Ovary (tissue), 9 donors: ENCODE results near the gene DNAJC12. TPM values are rescaled to one million over a fixed set of nuclear protein-coding genes. Genes with fewer than 3 reads are reported as not detected.
"Not testable (repeated sequence)": the region's sequence is repeated elsewhere in the genome, so short reads cannot be mapped to it uniquely, and the experiment has no call there.

ENCODE experiments used
- DNase-seq, 5 donors: peaks; one replicate each; pipeline ENCODE4 v3.0.0-alpha.2; 2019 to 2020
- H3K27ac ChIP-seq, 2 donors: fragments of 200-600 bp; one replicate each; pipeline versions ENCODE4 v1.5.1 to v1.8.0; 2019 to 2022
- H3K27me3 ChIP-seq: fragments of 200-600 bp; one replicate; pipeline ENCODE4 v1.8.0; 2022
- H3K36me3 ChIP-seq: fragments of 200-600 bp; sonication (generic); one replicate; pipeline ENCODE4 v1.5.1; 2019
- H3K4me1 ChIP-seq: one replicate; pipeline ENCODE4 v1.8.1; 2013; ENCODE audit warnings: mild to moderate bottlenecking, moderate library complexity; ENCODE audit not compliant: insufficient read depth
- H3K4me3 ChIP-seq: fragments of 200-600 bp; sonication (generic); one replicate; pipeline ENCODE4 v1.5.1; 2017
- H3K9me3 ChIP-seq, 2 donors: fragments of 200-600 bp in 1 of 2; sonication (generic) in 1 of 2; one replicate each; pipeline versions ENCODE4 v1.5.1 to v1.8.1; 2013 to 2019; ENCODE audit warnings: mild to moderate bottlenecking in 1 of 2, moderate library complexity in 1 of 2
- CTCF ChIP-seq, 3 donors: fragments of 450-650 bp in 2 of 3; fragments of 200-600 bp in 1 of 3; IDR thresholded peaks; one replicate each; pipeline versions ENCODE4 v1.5.1 to v1.8.0; 2016 to 2022; ENCODE audit warnings: antibody characterized with exemption in 3 of 3, mild to moderate bottlenecking in 1 of 3
- EP300 ChIP-seq: sonication (generic); formaldehyde crosslinking; IDR thresholded peaks from one replicate; pipeline ENCODE4 v1.6.1; 2017; ENCODE audit warnings: antibody characterized with exemption
- POLR2A ChIP-seq: fragments of 450-650 bp; IDR thresholded peaks from one replicate; pipeline ENCODE4 v1.6.1; 2017; ENCODE audit warnings: antibody characterized with exemption, mild to moderate bottlenecking, moderate library complexity
- WGBS, 3 donors: extraction: QIAGEN DNeasy Blood & Tissue Kit in 1 of 3; methylation state at CpG; one replicate each; pipeline versions ENCODE4 v1.1.5 to v1.1.7; 2013 to 2017; 5-methylcytosine and 5-hydroxymethylcytosine counted together
- intact Hi-C, 4 donors: fragments of 100-400 bp; cut with DNase I; formaldehyde crosslinking; loops; one replicate each; pipeline versions ENCODE4 v1.11.0 to v1.15.1; 2022 to 2023
- polyA plus RNA-seq, 2 donors: library from polyadenylated mRNA; stranded (reverse); fragments of 200-250 nt in 1 of 2; fragments of 350-450 nt in 1 of 2; fragmentation: Illumina TruSeq in 1 of 2; extraction: RNeasy Lipid Tissue Mini Kit (QIAGEN cat#74804) in 1 of 2; gene quantifications; one replicate each; pipeline ENCODE4 v1.2.3, GENCODE V29; 2013 to 2014
- small RNA-seq: library from RNA; depleted of rRNA; stranded (forward); fragments of <200 nt; gene quantifications from one replicate; pipeline ENCODE3, GENCODE V24; 2016
- total RNA-seq, 7 donors: library from RNA; depleted of rRNA in 2 of 7; stranded (reverse); fragments of >200 nt in 2 of 7; fragmentation: NEBNext Ultra II Directional in 3 of 7; extraction: Animal tissue kit (Norgen Biotek cat#: 25700) in 3 of 7; gene quantifications; one replicate each; pipeline versions ENCODE4 v1.1.0 to v1.2.4, GENCODE V29; 2016 to 2023
- donor health status: DM: no; HTN: no; CAD: no; lungs with moderate emphysema.
- donor health status: DM: no; HTN: no; CAD: no.
- donor health status: Bipolar disorder and iron deficiency.
- donor health status: DM: yes; HTN: yes; CAD: no.
- donor health status: DM: no; HTN: no; CAD: no.
- donor health status: DM: yes; HTN: yes; CAD: no.

DNAJC12 gene
- total and polyA plus RNA-seq, 9 donors, result 8.3 to 17.5 (median 11.2) TPM

- intact Hi-C loops, result no loop called here
- Histone ChIP-seq H3K4me3 (peak overlapping the region; percentile 72), H3K36me3 (no peaks in the 10 kb centered on the region), H3K4me1 (no peaks in the 10 kb centered on the region), H3K27me3 (no peaks in the 10 kb centered on the region), H3K9me3 (no peaks in the 10 kb centered on the region), H3K27ac (peak overlapping the region; percentile 82 to 91)
- WGBS, 3 donors, result 0 to 2% (median 0%) methylated on average over 22 of the region's 22 CpGs
- DNase-seq, result peak; percentile 83 to 88 (median 84)
- TF ChIP-seq POLR2A, result no peak
Measured at GRCh38 chr10:67763499-67764011, 74.4 kb downstream of the DNAJC12 start.

GRCh38 chr10:67762567-67762966 lies 75.4 kb downstream of the DNAJC12 start:
- intact Hi-C loops, H3K4me1 ChIP-seq, H3K4me3 ChIP-seq, H3K9me3 ChIP-seq, H3K27ac ChIP-seq, H3K36me3 ChIP-seq, H3K27me3 ChIP-seq: not testable (repeated sequence)
- DNase-seq, result peak in 1 of 5 donors; percentile 25
- 87 to 89% (median 87%) methylated on average over 9 of the region's 9 CpGs for WGBS, 3 donors

- H3K4me3 ChIP-seq, result no peak overlapping the region
- H3K36me3 ChIP-seq, result no peaks in the 10 kb centered on the region
- H3K4me1 ChIP-seq, result no peaks in the 10 kb centered on the region
- H3K9me3 ChIP-seq, result no peaks in the 10 kb centered on the region
- H3K27ac ChIP-seq, result no peak overlapping the region
- WGBS, 3 donors, result 93 to 96% (median 94%) methylated on average over 7 of the region's 7 CpGs
- TF ChIP-seq POLR2A (no peak), EP300 (no peak), CTCF (IDR thresholded peaks at IDR 0.05) (no peak)
- intact Hi-C loops, result no loop called here
- H3K27me3 ChIP-seq, result no peaks in the 10 kb centered on the region
- DNase-seq, result no peak
Measured at GRCh38 chr10:67760272-67760671, 77.7 kb downstream of the DNAJC12 start.

Small RNA genes lying within 50 kb of the gene (small RNA-seq; reads per million reads assigned to genes)
- gene RN7SL394P (not detected), gene RNU6-1250P (not detected), gene RNU6-523P (not detected)

Other genes with a start within 250 kb of the DNAJC12 start
- gene CTNNA3, start 142.0 kb downstream of the DNAJC12 start, total RNA-seq, result 1 to 10 TPM; 2.0 to 9.7 (median 6.3) TPM
- gene CTNNA3, start 142.0 kb downstream of the DNAJC12 start, polyA plus RNA-seq, result 1 to 10 TPM; 1.9 to 4.0 TPM
- 10 to 100 TPM; 21.5 to 38.5 (median 31.8) TPM for gene SIRT1, start 46.5 kb upstream of the DNAJC12 start, total RNA-seq
- 10 to 100 TPM; 25.8 to 26.0 TPM for gene SIRT1, start 46.5 kb upstream of the DNAJC12 start, polyA plus RNA-seq
- 10 to 100 TPM; 36.8 to 54.7 (median 47.2) TPM for gene HERC4, start 237.1 kb upstream of the DNAJC12 start, total RNA-seq
- gene HERC4, start 237.1 kb upstream of the DNAJC12 start, polyA plus RNA-seq, result 10 to 100 TPM; 16.4 to 23.2 TPM